Right cardiac atrium (tissue), 5 donors: ENCODE measurements around the gene ALCAM. TPM values are rescaled to one million over a fixed set of nuclear protein-coding genes. Genes with fewer than 3 reads are reported as not detected.
"Not testable (repeated sequence)": the region's sequence is repeated elsewhere in the genome, so short reads cannot be mapped to it uniquely, and the experiment has no call there.

Source experiments
- ATAC-seq, 2 donors: fragments of 200-7000 bp; cut with Tn5 transposase; one replicate each; pipeline versions ENCODE4 v1.8.0 to v1.9.1; 2020; ENCODE audit warnings: moderate library complexity in 2 of 2, mild to moderate bottlenecking in 1 of 2
- DNase-seq, 3 donors: peaks; one replicate each; pipeline ENCODE4 v3.0.0-alpha.2; 2020
- H3K27ac ChIP-seq: one replicate; pipeline ENCODE4 v1.5.1; 2013; ENCODE audit warnings: mild to moderate bottlenecking, low read length, control low read depth, moderate library complexity
- H3K27me3 ChIP-seq: one replicate; pipeline ENCODE4 v1.6.1; 2013; ENCODE audit not compliant: control insufficient read depth, insufficient read depth
- H3K4me1 ChIP-seq: one replicate; pipeline ENCODE4 v1.6.1; 2013; ENCODE audit warnings: low read length; ENCODE audit not compliant: control insufficient read depth, insufficient read depth
- H3K4me3 ChIP-seq: one replicate; pipeline ENCODE4 v1.5.1; 2013; ENCODE audit warnings: low read length, control low read depth
- H3K9me3 ChIP-seq: one replicate; pipeline ENCODE4 v1.6.1; 2013; ENCODE audit warnings: low read length; ENCODE audit not compliant: control insufficient read depth
- WGBS: extraction: QIAGEN DNeasy Blood & Tissue Kit; methylation state at CpG from one replicate; pipeline ENCODE4 v1.1.7; 2013; 5-methylcytosine and 5-hydroxymethylcytosine counted together
- intact Hi-C, 4 donors: fragments of 100-400 bp; cut with DNase I; formaldehyde crosslinking; loops; one replicate each; pipeline versions ENCODE4 v1.11.0 to v1.14.0; 2022 to 2023
- polyA plus RNA-seq: library from polyadenylated mRNA; stranded (reverse); fragments of 200-250 nt; gene quantifications from one replicate; pipeline ENCODE4 v1.2.3, GENCODE V29; 2013
- total RNA-seq, 4 donors: library from RNA; stranded (reverse); fragmentation: NEBNext Ultra II Directional; extraction: Animal tissue kit (Norgen Biotek cat#: 25700); gene quantifications; one replicate each; pipeline ENCODE4 v1.2.1, GENCODE V29; 2021
- donor health status: healthy with polysubstance abuse.
- donor health status: DM: no; HTN: yes; CAD: no.
- donor health status: DM: no; HTN: no; CAD: no.
- donor health status: DM: no; HTN: yes; CAD: no; lungs with severe emphysema.
- donor health status: DM: yes; HTN: yes; CAD: no.

Gene ALCAM
- total and polyA plus RNA-seq, 5 donors: 5.3 to 50.9 (median 14.4) TPM

DNA sequence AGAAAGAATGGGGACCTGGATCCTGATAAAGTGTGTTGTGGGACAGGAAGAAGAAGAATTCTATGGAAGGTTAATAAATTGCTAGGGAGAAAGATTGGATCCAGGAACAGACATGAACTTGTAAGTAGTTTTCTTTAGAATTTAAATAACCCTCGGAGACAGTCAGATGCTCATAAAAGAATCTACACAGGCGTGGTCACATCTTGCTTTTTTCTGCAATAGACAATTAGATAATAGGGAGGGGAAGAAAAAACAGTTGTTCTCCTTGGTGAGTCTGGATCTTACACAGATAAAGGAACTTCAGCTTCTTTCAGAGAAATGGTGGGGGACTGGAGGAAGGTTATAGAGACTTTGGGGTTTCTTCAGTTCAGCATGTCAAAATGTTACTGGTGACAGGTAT, 232.6 kb downstream of the ALCAM start:
- Histone ChIP-seq H3K4me1 (no peaks in the 10 kb centered on the region), H3K27ac (no peak overlapping the region), H3K4me3 (no peak overlapping the region), H3K27me3 (no peaks in the 10 kb centered on the region), H3K9me3 (no peaks in the 10 kb centered on the region)
- WGBS: 89% methylated on average over 2 of the region's 2 CpGs
- intact Hi-C loops: no loop called here
- ATAC-seq: no peak
- no peak for DNase-seq

DNA sequence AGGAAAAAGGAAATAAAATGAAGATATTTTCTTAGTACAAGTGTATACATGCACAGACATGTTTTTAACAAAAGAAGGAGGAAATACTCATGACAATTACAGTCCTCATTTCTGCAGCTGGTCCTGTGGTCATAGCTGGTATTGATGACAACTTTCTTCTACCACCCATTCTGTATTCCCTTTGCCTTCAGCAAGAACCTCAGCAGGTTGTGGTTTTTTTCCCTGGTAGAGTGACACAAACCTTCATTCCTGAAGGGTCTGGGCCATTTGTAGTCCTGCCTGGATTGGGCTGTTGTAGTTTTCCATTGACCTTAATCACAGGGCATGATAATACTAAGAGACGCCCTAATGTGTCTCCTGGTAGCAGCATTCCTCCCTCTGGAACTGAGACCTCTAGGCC, 235.0 kb downstream of the ALCAM start:
- intact Hi-C loops: not testable (repeated sequence)

GRCh38 chr3:105602286-105602685, 235.6 kb downstream of the ALCAM start:
- H3K4me3 ChIP-seq, DNase-seq, ATAC-seq, H3K4me1 ChIP-seq, intact Hi-C loops, H3K27ac ChIP-seq, H3K27me3 ChIP-seq, H3K9me3 ChIP-seq: not testable (repeated sequence)
- WGBS: 89% methylated on average over 3 of the region's 3 CpGs

More for the DNA sequence above, 235.0 kb downstream of the ALCAM start:
- not testable (repeated sequence) for H3K4me1 ChIP-seq, H3K27ac ChIP-seq, H3K27me3 ChIP-seq, H3K9me3 ChIP-seq, DNase-seq, H3K4me3 ChIP-seq, ATAC-seq
- WGBS: 87% methylated on average over 1 of the region's 1 CpG

DNA sequence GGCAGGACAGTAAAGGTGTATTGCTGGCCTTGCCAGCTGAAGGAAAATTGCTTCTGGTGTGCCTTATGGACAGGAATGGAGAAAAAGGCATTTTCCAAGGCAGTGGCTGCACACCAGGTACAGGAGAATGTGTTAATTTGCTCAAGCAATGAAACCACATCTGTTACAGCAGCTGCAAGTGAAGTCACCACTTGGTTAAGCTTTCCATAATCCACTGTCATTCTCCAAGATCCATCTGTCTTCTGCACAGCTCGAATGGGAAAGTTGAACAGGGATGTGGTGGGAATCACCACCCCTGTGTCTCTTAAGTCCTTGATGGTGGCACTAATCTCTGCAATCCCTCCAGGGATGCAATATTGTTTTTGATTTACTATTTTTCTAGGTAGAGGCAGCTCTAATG, 236.8 kb downstream of the ALCAM start:
- intact Hi-C loops, DNase-seq, H3K4me3 ChIP-seq, H3K27me3 ChIP-seq, ATAC-seq, H3K4me1 ChIP-seq, H3K27ac ChIP-seq, H3K9me3 ChIP-seq: not testable (repeated sequence)
- 65% methylated on average over 1 of the region's 1 CpG for WGBS

- intact Hi-C loops: no loop called here
- DNase-seq: no peak
- ATAC-seq: no peak
- Histone ChIP-seq H3K4me1 (no peaks in the 10 kb centered on the region), H3K27ac (no peak overlapping the region), H3K4me3 (no peak overlapping the region), H3K27me3 (no peaks in the 10 kb centered on the region), H3K9me3 (no peaks in the 10 kb centered on the region)
These were observed 239.3 kb downstream of the ALCAM start for GRCh38 chr3:105606016-105606415.

DNA sequence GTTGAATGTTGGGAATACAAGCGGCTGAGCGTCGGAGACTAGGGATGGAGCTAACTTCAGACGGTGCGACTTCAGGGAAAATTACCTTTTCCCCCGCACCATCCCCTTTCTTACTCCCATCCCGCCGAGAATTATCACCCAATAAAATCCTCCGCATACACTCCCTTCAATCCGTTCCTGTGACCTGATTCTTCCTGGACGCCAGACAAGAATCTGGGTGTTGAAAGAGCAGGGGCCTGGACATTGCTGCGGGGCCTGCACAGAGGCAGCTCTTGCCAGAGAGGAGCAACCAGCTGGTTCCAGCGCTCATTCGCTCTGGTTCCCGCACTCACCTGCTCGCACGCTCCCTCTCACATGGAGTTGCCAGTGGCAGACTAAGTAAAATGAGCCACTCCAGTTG, 241.9 kb downstream of the ALCAM start:
- DNase-seq: peak; percentile 15 to 54 (median 40)
- intact Hi-C loops: no loop called here

GRCh38 chr3:105610473-105610872, 243.8 kb downstream of the ALCAM start:
- Histone ChIP-seq H3K9me3 (no peaks in the 10 kb centered on the region), H3K4me3 (no peak overlapping the region), H3K27me3 (no peaks in the 10 kb centered on the region), H3K27ac (no peak overlapping the region), H3K4me1 (no peaks in the 10 kb centered on the region)
- no peak for DNase-seq
- ATAC-seq: no peak
- 94% methylated on average over 4 of the region's 4 CpGs for WGBS
- intact Hi-C loops: no loop called here

More for the DNA sequence above, 241.9 kb downstream of the ALCAM start:
- Histone ChIP-seq H3K27ac (no peak overlapping the region), H3K4me1 (no peaks in the 10 kb centered on the region), H3K9me3 (no peaks in the 10 kb centered on the region), H3K4me3 (no peak overlapping the region), H3K27me3 (no peaks in the 10 kb centered on the region)
- 72% methylated on average over 17 of the region's 17 CpGs for whole genome bisulfite sequencing
- peak; percentile 55 to 60 for ATAC-seq

GRCh38 chr3:105611304-105612192, 244.8 kb downstream of the ALCAM start:
- DNase-seq (no peak), ATAC-seq (no peak)
- Histone ChIP-seq H3K27me3 (no peaks in the 10 kb centered on the region), H3K4me1 (no peaks in the 10 kb centered on the region), H3K4me3 (no peak overlapping the region), H3K9me3 (no peaks in the 10 kb centered on the region), H3K27ac (no peak overlapping the region)
- intact Hi-C loops: no loop called here
- 80% methylated on average over 5 of the region's 5 CpGs for WGBS

- DNase-seq (peak; percentile 21 to 73 (median 56)), ATAC-seq (peak; percentile 84 to 86)
- Histone ChIP-seq H3K27ac (peak overlapping the region; percentile 37), H3K4me3 (no peak overlapping the region), H3K4me1 (no peaks in the 10 kb centered on the region), H3K9me3 (no peaks in the 10 kb centered on the region), H3K27me3 (no peaks in the 10 kb centered on the region)
- 37% methylated on average over 2 of the region's 2 CpGs for WGBS
- intact Hi-C loops: no loop called here
These were observed 246.4 kb downstream of the ALCAM start for GRCh38 chr3:105613120-105613519.

DNA sequence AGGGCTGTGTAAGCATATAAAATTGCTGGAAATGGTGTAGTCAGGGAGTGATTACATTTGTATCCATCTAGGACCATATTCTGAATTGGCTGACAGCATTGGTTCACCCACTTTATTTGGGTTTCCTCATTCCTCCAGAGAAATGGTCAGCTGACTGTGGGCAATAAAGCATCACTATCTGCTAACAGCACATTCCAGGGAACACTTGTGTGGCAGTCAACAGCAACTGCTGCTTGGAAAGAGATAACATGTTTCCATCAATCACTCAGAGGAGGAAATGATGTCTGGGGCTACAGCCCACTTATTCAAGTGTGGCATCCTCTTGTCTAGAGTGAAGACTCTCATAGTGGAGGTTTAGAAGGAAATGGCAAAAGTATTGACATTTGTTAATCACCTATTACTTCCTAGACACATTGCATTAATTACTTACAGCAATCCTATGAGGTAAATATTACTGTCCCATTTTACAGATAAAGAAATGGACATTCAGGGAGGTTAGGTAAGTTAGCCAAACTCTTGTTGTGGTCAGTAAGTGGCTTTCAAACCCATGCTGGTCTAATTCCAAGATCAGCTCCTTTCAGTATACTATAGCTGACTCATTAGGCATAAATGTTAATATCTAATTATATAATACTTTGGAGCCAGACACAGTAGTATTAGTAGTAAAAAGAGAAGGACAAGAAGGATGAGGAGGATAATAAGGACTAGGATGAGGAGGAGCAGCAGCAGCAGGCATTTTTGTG, 247.8 kb downstream of the ALCAM start:
- Histone ChIP-seq H3K27ac (no peak overlapping the region), H3K9me3 (no peaks in the 10 kb centered on the region), H3K27me3 (no peaks in the 10 kb centered on the region), H3K4me3 (no peak overlapping the region), H3K4me1 (no peaks in the 10 kb centered on the region)
- DNase-seq (no peak), ATAC-seq (peak; percentile 62 to 70)
- intact Hi-C loops: no loop called here

DNA sequence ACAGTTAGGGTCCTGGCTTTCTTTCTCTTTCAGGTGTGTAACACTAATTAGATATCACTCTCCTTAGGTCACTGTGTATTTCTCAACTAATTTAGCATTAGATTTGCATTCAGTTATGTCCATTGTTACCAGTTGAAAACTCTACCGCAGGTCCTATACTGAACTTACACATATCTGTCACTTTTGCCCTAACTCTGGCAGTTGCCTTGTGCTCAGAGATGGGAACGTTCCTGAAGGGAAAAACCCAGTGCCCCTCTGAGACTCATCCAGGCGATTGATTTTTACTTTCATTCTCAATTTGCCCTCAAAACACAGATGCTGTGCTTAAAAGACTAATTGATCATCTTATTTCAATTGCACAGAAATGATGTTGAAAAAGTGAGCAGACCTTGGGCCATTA, 249.1 kb downstream of the ALCAM start:
- ATAC-seq: no peak
- no peak overlapping the region for H3K27ac ChIP-seq

More for the DNA sequence above, 249.1 kb downstream of the ALCAM start:
- 88% methylated on average over 3 of the region's 3 CpGs for WGBS
- DNase-seq: no peak
- H3K9me3 ChIP-seq: no peaks in the 10 kb centered on the region
- no peaks in the 10 kb centered on the region for H3K4me1 ChIP-seq
- H3K27me3 ChIP-seq: no peaks in the 10 kb centered on the region
- intact Hi-C loops: no loop called here
- H3K4me3 ChIP-seq: no peak overlapping the region
